Mesodermal cell (in vitro differentiated cells): ENCODE data around the gene CCNI2.
"Not testable (repeated sequence)": the region's sequence is repeated elsewhere in the genome, so short reads cannot be mapped to it uniquely, and the experiment has no call there.

ENCODE experiments used
- H3K27ac ChIP-seq: 2 replicates; pipeline ENCODE4 v1.7.0; 2013; ENCODE audit warnings: mild to moderate bottlenecking, low read depth, low read length, moderate library complexity; ENCODE audit not compliant: severe bottlenecking
- H3K36me3 ChIP-seq: 2 replicates; pipeline ENCODE4 v1.7.1; 2013; ENCODE audit warnings: mild to moderate bottlenecking, low read length, moderate library complexity; ENCODE audit not compliant: control insufficient read depth, insufficient read depth
- H3K4me1 ChIP-seq: one replicate; pipeline ENCODE4 v1.7.1; 2013; ENCODE audit warnings: mild to moderate bottlenecking, low read length; ENCODE audit not compliant: insufficient read depth, control insufficient read depth, poor library complexity, severe bottlenecking
- H3K4me3 ChIP-seq: 2 replicates; pipeline ENCODE4 v1.7.0; 2013; ENCODE audit warnings: low read length, control low read depth, mild to moderate bottlenecking; ENCODE audit not compliant: insufficient read depth, poor library complexity, severe bottlenecking; ENCODE audit errors: extremely low read depth
- H3K9me3 ChIP-seq: 2 replicates; pipeline ENCODE4 v1.7.1; 2013; ENCODE audit warnings: mild to moderate bottlenecking, low read length, moderate library complexity; ENCODE audit not compliant: control insufficient read depth
- WGBS, 2 experiments: methylation state at CpG; one replicate each; pipeline ENCODE4 v1.1.5; 2013; ENCODE audit warnings: missing lambda C conversion rate in 2 of 2; ENCODE audit not compliant: insufficient coverage in 2 of 2; 5-methylcytosine and 5-hydroxymethylcytosine counted together

The CCNI2 gene

DNA sequence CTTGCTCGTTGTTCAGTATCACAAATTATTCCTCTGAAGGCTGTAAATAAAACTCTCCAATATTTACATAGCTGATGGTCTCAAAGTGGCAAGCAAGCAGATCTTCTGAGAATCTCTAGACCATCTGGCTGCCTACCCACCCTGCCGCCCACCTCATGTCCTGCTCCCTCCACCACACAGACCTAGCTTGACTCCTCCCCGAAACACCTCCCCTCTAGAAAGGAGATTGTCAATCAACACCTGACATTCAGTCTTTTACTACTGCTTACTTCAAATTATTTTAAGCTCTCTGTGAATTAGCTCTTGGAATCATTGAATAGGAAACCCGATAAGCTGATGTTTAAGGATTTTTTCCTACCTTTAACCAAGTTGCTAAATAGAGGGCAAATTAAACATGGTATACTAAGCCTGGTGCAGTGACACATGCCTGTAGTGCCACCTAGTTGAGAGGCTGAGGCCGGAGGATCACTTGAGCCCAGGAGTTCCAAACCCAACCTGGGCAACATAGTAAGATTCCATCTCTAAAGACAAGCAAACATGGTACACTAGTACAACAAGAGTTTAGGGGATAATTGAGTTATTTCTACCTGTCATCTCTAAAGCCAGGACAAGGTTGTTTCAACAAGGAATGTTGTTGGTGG is 54.9 kb downstream of the CCNI2 start:
- Histone ChIP-seq H3K4me3 (no peak overlapping the region), H3K36me3 (no peaks in the 10 kb centered on the region), H3K4me1 (peaks cover 7% of the 10 kb centered on the region), H3K9me3 (no peaks in the 10 kb centered on the region), H3K27ac (no peak overlapping the region)
- WGBS, 2 experiments = 93 to 100% methylated on average over 3 of the region's 5 CpGs

DNA sequence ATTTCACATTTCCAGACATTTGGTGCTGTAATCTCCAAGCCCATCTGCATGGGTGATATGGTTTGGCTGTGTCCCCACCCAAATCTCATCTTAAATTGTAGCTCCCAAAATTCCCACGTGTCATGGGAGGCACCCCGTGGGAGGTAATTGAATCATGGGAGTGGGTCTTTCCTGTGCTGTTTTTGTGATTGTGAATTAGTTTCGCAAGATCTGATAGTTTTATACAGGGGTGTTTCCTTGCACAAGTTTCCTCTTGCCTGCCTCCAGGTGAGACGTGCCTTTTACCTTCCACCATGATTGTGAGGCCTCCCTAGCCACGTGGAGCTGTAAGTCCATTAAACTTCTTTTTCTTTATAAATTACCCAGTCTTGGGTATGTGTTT is 55.5 kb downstream of the CCNI2 start:
- H3K36me3 ChIP-seq, H3K27ac ChIP-seq, H3K9me3 ChIP-seq, H3K4me1 ChIP-seq, H3K4me3 ChIP-seq: not testable (repeated sequence)
- WGBS, 2 experiments = 100% methylated on average over 1 of the region's 5 CpGs; no CpG with 5 or more reads in 1 of the 2 experiments
